Fibroblast of lung (primary cell): ENCODE results near the gene PKIB. TPM values are rescaled to one million over a fixed set of nuclear protein-coding genes. Genes with fewer than 3 reads are reported as not detected.

ENCODE experiments used
- DNase-seq, 2 donors: peaks; one replicate each; pipeline versions ENCODE4 v3.0.0 to v3.0.0-alpha.2; 2010; ENCODE audit warnings: low read depth in 2 of 2
- H2AFZ ChIP-seq: 2 replicates; pipeline ENCODE4 v1.5.1; 2012; ENCODE audit warnings: low read length, control low read depth, inconsistent platforms
- H3K27ac ChIP-seq: 2 replicates; pipeline ENCODE4 v1.5.1; 2011; ENCODE audit warnings: low read length, control low read depth; ENCODE audit not compliant: insufficient read depth
- H3K27me3 ChIP-seq: 2 replicates; pipeline ENCODE4 v1.5.1; 2011; ENCODE audit warnings: mild to moderate bottlenecking, low read length; ENCODE audit not compliant: control insufficient read depth, insufficient read depth
- H3K36me3 ChIP-seq: 2 replicates; pipeline ENCODE4 v1.5.1; 2011; ENCODE audit warnings: low read length; ENCODE audit not compliant: control insufficient read depth, insufficient read depth
- H3K4me1 ChIP-seq: 2 replicates; pipeline ENCODE4 v1.5.1; 2011; ENCODE audit warnings: low read length; ENCODE audit not compliant: control insufficient read depth, insufficient read depth; ENCODE audit errors: extremely low read depth
- H3K4me2 ChIP-seq: 2 replicates; pipeline ENCODE4 v1.5.1; 2011; ENCODE audit warnings: low read length, control low read depth; ENCODE audit not compliant: insufficient read depth; ENCODE audit errors: extremely low read depth
- H3K4me3 ChIP-seq, 4 experiments: fragments of 200-600 bp in 1 of 4; sonication (generic) in 1 of 4; replicated peaks in 1 of 4; 2 replicates each; pipeline ENCODE4 v1.5.1; 2011 to 2016; ENCODE audit warnings: low read length in 4 of 4, low read depth in 3 of 4, mild to moderate bottlenecking in 3 of 4, control low read depth in 2 of 4, inconsistent platforms in 1 of 4, mixed read lengths in 1 of 4; ENCODE audit not compliant: insufficient read depth in 1 of 4; ENCODE audit errors: control extremely low read depth in 1 of 4
- H3K79me2 ChIP-seq: 2 replicates; pipeline ENCODE4 v1.5.1; 2012; ENCODE audit warnings: mild to moderate bottlenecking, low read length, inconsistent platforms; ENCODE audit not compliant: control insufficient read depth, insufficient read depth
- H3K9ac ChIP-seq: 2 replicates; pipeline ENCODE4 v1.5.1; 2011; ENCODE audit warnings: mild to moderate bottlenecking, low read length, control low read depth; ENCODE audit not compliant: insufficient read depth
- H3K9me3 ChIP-seq: 2 replicates; pipeline ENCODE4 v1.5.1; 2012; ENCODE audit warnings: low read depth, low read length; ENCODE audit not compliant: control insufficient read depth, insufficient read depth
- H4K20me1 ChIP-seq: 2 replicates; pipeline ENCODE4 v1.5.1; 2011; ENCODE audit warnings: low read length; ENCODE audit not compliant: control insufficient read depth, insufficient read depth; ENCODE audit errors: extremely low read depth
- EZH2 ChIP-seq: IDR thresholded peaks from 2 replicates; pipeline ENCODE4 v1.5.1; 2012; ENCODE audit warnings: low read length, control low read depth, mild to moderate bottlenecking; ENCODE audit errors: missing control alignments
- polyA plus RNA-seq, 2 donors: library from polyadenylated mRNA; depleted of rRNA in 1 of 2; stranded (reverse) in 1 of 2; unstranded in 1 of 2; fragments of >200 nt; gene quantifications; 2 replicates each; pipeline ENCODE4 v1.2.1, GENCODE V29; 2011 to 2012; ENCODE audit warnings: missing spikeins in 1 of 2
- total RNA-seq: library from RNA; depleted of rRNA; stranded (reverse); fragments of >200 nt; gene quantifications from 2 replicates; pipeline ENCODE4 v1.2.1, GENCODE V29; 2014
- TF ChIP-seq, protein P1 (sequence below), 2 donors: IDR thresholded peaks in 1 of 2; conservative IDR thresholded peaks in 1 of 2; 1 replicate in 1 of 2; 2 replicates in 1 of 2; pipeline ENCODE4 v1.5.1; 2011 to 2012; ENCODE audit warnings: low read length in 2 of 2, control low read depth in 1 of 2, inconsistent platforms in 1 of 2, low read depth in 1 of 2, mild to moderate bottlenecking in 1 of 2

The PKIB gene
- total and polyA plus RNA-seq, 2 donors (not counting 1 experiment from before 2014, with no cell fraction given) = 1.3 to 4.4 TPM

DNA sequence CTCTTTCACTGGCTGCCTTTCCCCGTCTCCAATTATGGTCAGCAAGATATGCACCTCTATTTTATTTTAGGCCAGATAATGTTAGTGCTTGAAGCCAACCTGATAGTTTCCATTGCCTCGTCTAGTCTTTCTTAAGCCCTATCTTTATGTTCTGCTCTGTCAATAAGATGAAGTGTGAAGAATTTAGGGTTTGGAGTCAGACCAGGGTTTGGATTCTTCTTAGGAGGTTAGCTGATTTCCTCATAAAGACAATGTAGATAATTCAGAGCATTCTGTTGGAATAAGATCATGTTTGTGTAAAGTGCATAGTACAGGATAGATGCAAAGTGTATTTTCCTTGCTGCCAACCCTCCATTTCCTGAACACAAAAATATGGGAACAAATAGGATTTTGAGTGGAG lies 43.8 kb downstream of the PKIB start:
- TF ChIP-seq, protein P1, sequence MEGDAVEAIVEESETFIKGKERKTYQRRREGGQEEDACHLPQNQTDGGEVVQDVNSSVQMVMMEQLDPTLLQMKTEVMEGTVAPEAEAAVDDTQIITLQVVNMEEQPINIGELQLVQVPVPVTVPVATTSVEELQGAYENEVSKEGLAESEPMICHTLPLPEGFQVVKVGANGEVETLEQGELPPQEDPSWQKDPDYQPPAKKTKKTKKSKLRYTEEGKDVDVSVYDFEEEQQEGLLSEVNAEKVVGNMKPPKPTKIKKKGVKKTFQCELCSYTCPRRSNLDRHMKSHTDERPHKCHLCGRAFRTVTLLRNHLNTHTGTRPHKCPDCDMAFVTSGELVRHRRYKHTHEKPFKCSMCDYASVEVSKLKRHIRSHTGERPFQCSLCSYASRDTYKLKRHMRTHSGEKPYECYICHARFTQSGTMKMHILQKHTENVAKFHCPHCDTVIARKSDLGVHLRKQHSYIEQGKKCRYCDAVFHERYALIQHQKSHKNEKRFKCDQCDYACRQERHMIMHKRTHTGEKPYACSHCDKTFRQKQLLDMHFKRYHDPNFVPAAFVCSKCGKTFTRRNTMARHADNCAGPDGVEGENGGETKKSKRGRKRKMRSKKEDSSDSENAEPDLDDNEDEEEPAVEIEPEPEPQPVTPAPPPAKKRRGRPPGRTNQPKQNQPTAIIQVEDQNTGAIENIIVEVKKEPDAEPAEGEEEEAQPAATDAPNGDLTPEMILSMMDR (conservative IDR thresholded peaks at IDR 0.05 in 1 of 2, IDR thresholded peaks at IDR 0.05 in 1 of 2; ENCODE audit: low read depth in 1 of 2, low read length in 2 of 2) = no peak
- no peak for TF ChIP-seq EZH2
- peak in 1 of 2 donors; percentile 88 for DNase-seq

DNA sequence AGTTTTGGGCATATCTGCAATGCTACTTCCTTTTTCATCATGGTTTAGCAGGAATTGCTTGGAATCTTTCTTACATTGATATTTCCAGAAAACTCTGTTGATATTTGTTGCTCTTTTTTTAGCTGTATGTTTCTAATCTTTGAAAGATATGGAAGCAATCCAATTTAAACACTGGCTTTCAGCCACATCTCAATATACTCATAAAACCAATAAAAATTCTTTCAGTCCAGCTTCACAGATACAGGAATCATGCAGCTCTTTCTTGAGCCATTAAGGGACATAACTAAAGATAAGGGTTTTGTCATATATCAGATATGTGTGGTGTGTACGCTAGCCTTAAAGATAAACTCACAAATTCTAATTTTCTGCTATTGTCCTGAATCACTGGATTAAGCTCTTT lies 47.4 kb downstream of the PKIB start:
- Histone ChIP-seq H3K4me2 (no peak overlapping the region), H3K36me3 (no peaks in the 10 kb centered on the region), H3K4me1 (no peaks in the 10 kb centered on the region), H3K27ac (no peak overlapping the region), H3K79me2 (no peaks in the 10 kb centered on the region), H4K20me1 (no peaks in the 10 kb centered on the region), H3K27me3 (no peaks in the 10 kb centered on the region), H2AFZ (no peak overlapping the region), H3K9ac (no peak overlapping the region), H3K4me3 (no peak overlapping the region), H3K9me3 (no peaks in the 10 kb centered on the region)
- peak; percentile 34 to 74 for DNase-seq
- no peak for TF ChIP-seq EZH2
- TF ChIP-seq, protein P1 (conservative IDR thresholded peaks at IDR 0.05 in 1 of 2, IDR thresholded peaks at IDR 0.05 in 1 of 2; ENCODE audit: low read depth in 1 of 2, low read length in 2 of 2) = no peak

More for the DNA sequence above, 43.8 kb downstream of the PKIB start:
- H3K9me3 ChIP-seq = no peaks in the 10 kb centered on the region
- H3K36me3 ChIP-seq = no peaks in the 10 kb centered on the region
- H3K9ac ChIP-seq = no peak overlapping the region
- H2AFZ ChIP-seq = no peak overlapping the region
- H3K4me2 ChIP-seq = no peak overlapping the region
- no peaks in the 10 kb centered on the region for H4K20me1 ChIP-seq
- no peaks in the 10 kb centered on the region for H3K4me1 ChIP-seq
- H3K79me2 ChIP-seq = no peaks in the 10 kb centered on the region
- no peak overlapping the region for H3K4me3 ChIP-seq
- H3K27ac ChIP-seq = no peak overlapping the region
- H3K27me3 ChIP-seq = no peaks in the 10 kb centered on the region

DNA sequence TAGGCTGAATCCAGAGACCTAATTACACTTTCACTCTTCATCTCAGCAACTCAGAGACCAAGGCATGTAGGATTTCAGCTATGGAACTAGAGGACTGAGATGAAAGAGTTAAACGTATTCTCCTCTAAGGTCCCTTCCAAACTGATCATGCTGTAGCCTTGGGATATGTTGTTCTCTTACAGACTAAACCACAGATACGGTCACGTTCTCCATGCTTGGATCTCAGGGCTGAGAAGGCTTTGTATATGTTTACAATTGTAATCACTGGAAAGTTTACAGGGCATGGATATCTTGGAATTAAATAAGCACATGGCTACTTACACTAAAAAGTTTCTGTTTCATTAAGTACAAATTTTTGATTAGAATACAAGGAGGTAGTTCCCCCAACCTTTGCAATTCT lies 50.1 kb downstream of the PKIB start:
- TF ChIP-seq, protein P1 (conservative IDR thresholded peaks at IDR 0.05 in 1 of 2, IDR thresholded peaks at IDR 0.05 in 1 of 2; ENCODE audit: low read depth in 1 of 2, low read length in 2 of 2) = no peak
- TF ChIP-seq EZH2 = no peak
- Histone ChIP-seq H3K36me3 (no peaks in the 10 kb centered on the region), H3K27me3 (no peaks in the 10 kb centered on the region), H3K4me2 (no peak overlapping the region), H3K4me1 (no peaks in the 10 kb centered on the region), H3K9me3 (no peaks in the 10 kb centered on the region), H3K79me2 (no peaks in the 10 kb centered on the region), H3K27ac (no peak overlapping the region), H4K20me1 (no peaks in the 10 kb centered on the region), H2AFZ (no peak overlapping the region), H3K9ac (no peak overlapping the region), H3K4me3 (no peak overlapping the region)
- DNase-seq = no peak
